K562 (cell line): Measurements from ENCODE around the gene GAB1. TPM values are rescaled to one million over a fixed set of nuclear protein-coding genes. Genes with fewer than 3 reads are reported as not detected.

Experiments
- ATAC-seq: fragments of 200-7000 bp; cut with Tn5 transposase; 3 replicates; pipeline ENCODE4 v1.9.1; 2020; ENCODE audit warnings: moderate library complexity
- BruUV-seq: library from RNA; stranded (reverse); fragments of 400-500 nt; replicated peaks from 2 replicates; lab custom pipeline; 2021; lab: Mats Ljungman, UMichigan
- CTCF ChIA-PET: fragments of 300-600 bp; formaldehyde crosslinking; extraction: SDS; loops from one replicate; lab custom pipeline; 2021; ENCODE audit warnings: low intra/inter-chr PET ratio; lab: Yijun Ruan, JAX
- POLR2A ChIA-PET: fragments of 300-600, 350-650 bp; sonication (Branson Sonifier 250); formaldehyde crosslinking; extraction: SDS; loops from one replicate; lab custom pipeline; 2021; ENCODE audit warnings: antibody characterized with exemption, inconsistent platforms; lab: Yijun Ruan, JAX
- DNase-seq, 4 experiments: peaks; one replicate each; pipeline versions ENCODE4 v3.0.0 to v3.0.0-alpha.2; 2011 to 2018; ENCODE audit warnings: low spot score in 3 of 4, mixed read lengths in 3 of 4; ENCODE audit errors: extremely low read depth in 1 of 4
- FAIRE-seq: peaks from 2 replicates; lab custom pipeline; 2011; peaks lifted over from hg19 to GRCh38; lab: Jason Lieb, UNC
- H2AFZ ChIP-seq: 2 replicates; pipeline ENCODE4 v1.6.0; 2011; ENCODE audit warnings: low read depth, low read length, control low read depth, inconsistent platforms
- H3K27ac ChIP-seq: fragments of 200-600 bp; 3 replicates; pipeline ENCODE4 v1.8.0; 2011; ENCODE audit warnings: low read depth, mild to moderate bottlenecking, control low read depth, inconsistent platforms, low read length, moderate library complexity, mixed read lengths; ENCODE audit errors: extremely low read depth
- H3K27me3 ChIP-seq, 2 experiments: fragments of 300-600 bp in 1 of 2; 2 replicates in 1 of 2; 3 replicates in 1 of 2; pipeline versions ENCODE4 v1.6.0 to v1.8.0; 2011; ENCODE audit warnings: inconsistent platforms in 2 of 2, low read length in 2 of 2, mild to moderate bottlenecking in 1 of 2, mixed read lengths in 1 of 2, moderate library complexity in 1 of 2; ENCODE audit not compliant: control insufficient read depth in 2 of 2, insufficient read depth in 2 of 2
- H3K36me3 ChIP-seq: fragments of 300-600 bp; 3 replicates; pipeline ENCODE4 v1.8.0; 2011; ENCODE audit warnings: mild to moderate bottlenecking, low read length, inconsistent platforms; ENCODE audit not compliant: control insufficient read depth, insufficient read depth
- H3K4me1 ChIP-seq, 2 experiments: fragments of 200-600 bp in 1 of 2; replicated peaks in 1 of 2; 2 replicates in 1 of 2; 3 replicates in 1 of 2; pipeline versions ENCODE4 v1.5.1 to v1.8.0; 2011; ENCODE audit warnings: inconsistent platforms in 2 of 2, low read length in 2 of 2, mild to moderate bottlenecking in 1 of 2, mixed read lengths in 1 of 2, moderate library complexity in 1 of 2; ENCODE audit not compliant: control insufficient read depth in 2 of 2, insufficient read depth in 2 of 2
- H3K4me2 ChIP-seq: 2 replicates; pipeline ENCODE4 v1.6.1; 2011; ENCODE audit warnings: low read length, control low read depth, inconsistent platforms, mixed read lengths; ENCODE audit not compliant: insufficient read depth
- H3K4me3 ChIP-seq: fragments of 200-600 bp; sonication (generic), shearing (Covaris generic); 2 replicates; pipeline ENCODE4 v1.5.1; 2016; ENCODE audit warnings: control low read depth, inconsistent platforms
- H3K79me2 ChIP-seq: fragments of 200-600 bp; 3 replicates; pipeline ENCODE4 v1.8.0; 2011; ENCODE audit warnings: low read length, inconsistent platforms; ENCODE audit not compliant: control insufficient read depth, insufficient read depth
- H3K9ac ChIP-seq, 2 experiments: 2 replicates each; pipeline versions ENCODE4 v1.6.0 to v1.6.1; 2011; ENCODE audit warnings: low read depth in 2 of 2, low read length in 2 of 2, control low read depth in 1 of 2, inconsistent platforms in 1 of 2, mild to moderate bottlenecking in 1 of 2, mixed read lengths in 1 of 2; ENCODE audit not compliant: insufficient read depth in 1 of 2
- H3K9me1 ChIP-seq: one replicate; pipeline ENCODE4 v1.6.0; 2011; ENCODE audit warnings: inconsistent platforms, mild to moderate bottlenecking, low read length, moderate library complexity; ENCODE audit not compliant: control insufficient read depth, insufficient read depth
- H3K9me3 ChIP-seq: replicated peaks from 2 replicates; pipeline ENCODE4 v1.5.1; 2011; ENCODE audit warnings: low read depth, low read length, inconsistent platforms; ENCODE audit not compliant: control insufficient read depth, insufficient read depth
- H4K20me1 ChIP-seq: replicated peaks from 2 replicates; pipeline ENCODE4 v1.6.1; 2011; ENCODE audit warnings: low read length, inconsistent platforms, mixed read lengths; ENCODE audit not compliant: control insufficient read depth, insufficient read depth
- BHLHE40 ChIP-seq: IDR thresholded peaks from 2 replicates; pipeline ENCODE4 v1.6.1; 2011; ENCODE audit warnings: low read length, improper control_type of control experiment
- EZH2 ChIP-seq: IDR thresholded peaks from 2 replicates; pipeline ENCODE4 v1.6.1; 2012; ENCODE audit warnings: low read depth, mild to moderate bottlenecking, inconsistent platforms, low read length, borderline replicate concordance
- GMEB1 ChIP-seq: fragments of 250-450 bp; sonication (Bioruptor Pico); IDR thresholded peaks from 2 replicates; pipeline ENCODE4 v1.4.0; 2020; ENCODE audit warnings: mild to moderate bottlenecking
- PPARD ChIP-seq: fragments of 250-450 bp; sonication (Bioruptor Pico); IDR thresholded peaks from 2 replicates; pipeline ENCODE4 v1.8.0; 2022; ENCODE audit warnings: inconsistent platforms, mild to moderate bottlenecking, moderate library complexity
- PYGO2 ChIP-seq: fragments of 450-650 bp; IDR thresholded peaks from 2 replicates; pipeline ENCODE4 v1.6.1; 2016; ENCODE audit warnings: mild to moderate bottlenecking, missing genetic modification characterization, moderate library complexity, missing compliant biosample characterization
- RBBP5 ChIP-seq: fragments of 200-600 bp; sonication (generic); IDR thresholded peaks from 2 replicates; pipeline ENCODE4 v1.6.1; 2012; ENCODE audit warnings: borderline replicate concordance, mild to moderate bottlenecking, low read length, control low read depth, inconsistent platforms; ENCODE audit not compliant: insufficient read depth, poor library complexity, severe bottlenecking
- TFAP4 ChIP-seq: sonication (generic); formaldehyde crosslinking; IDR thresholded peaks from 2 replicates; pipeline ENCODE4 v1.8.0; 2022; ENCODE audit warnings: missing genetic modification reagents, mild to moderate bottlenecking, moderate library complexity, borderline replicate concordance
- THAP7 ChIP-seq: fragments of 250-450 bp; sonication (Bioruptor Pico); IDR thresholded peaks from 2 replicates; pipeline ENCODE4 v1.5.0; 2021
- WGBS: fragments of 100-300 bp; shearing (Covaris generic); methylation state at CpG from one replicate; pipeline ENCODE4 v1.1.6; 2016; ENCODE audit warnings: low coverage, mixed read lengths; ENCODE audit not compliant: insufficient coverage; ENCODE audit errors: missing lambda C conversion rate; 5-methylcytosine and 5-hydroxymethylcytosine counted together
- in situ Hi-C: fragments of 300-500 bp; cut with MboI; formaldehyde crosslinking; loops from 4 replicates; pipeline ENCODE4 v1.15.0; 2018; ENCODE audit warnings: inconsistent platforms, mixed read lengths
- intact Hi-C: fragments of 100-400 bp; cut with micrococcal nuclease; formaldehyde crosslinking; loops from 2 replicates; pipeline ENCODE4 v1.14.2; 2022
- polyA plus RNA-seq, 8 experiments: library from polyadenylated mRNA; depleted of rRNA in 4 of 8; stranded (reverse) in 5 of 8; unstranded in 3 of 8; fragments of >200 nt; fragmentation: Nextera tagmentation in 2 of 8; fragmentation: Illumina TruSeq in 1 of 8; extraction: Ambion mirVana in 2 of 8; extraction: Trizol in 1 of 8; gene quantifications; 2 replicates each; pipeline versions ENCODE4 v1.2.1 to v1.2.3, GENCODE V29; 2011 to 2014; ENCODE audit warnings: inconsistent platforms in 1 of 8, missing spikeins in 1 of 8
- total RNA-seq, 7 experiments: library from RNA; depleted of rRNA in 6 of 7; stranded (reverse); fragments of >200 nt in 6 of 7; fragmentation: Illumina TruSeq in 2 of 7; extraction: Trizol in 2 of 7; gene quantifications; 2 replicates each; pipeline versions ENCODE4 v1.2.1 to v1.2.3, GENCODE V29; 2011 to 2021; ENCODE audit warnings: low replicate concordance in 1 of 7

The GAB1 gene
- total and polyA plus RNA-seq, 9 of the 15 experiments (the other 6 are each of a cell fraction or from before 2014, with no cell fraction given), result 1.3 to 14.6 (median 7.5) TPM

GRCh38 chr4:143360838-143361625, 24.4 kb downstream of the GAB1 start:
- TF ChIP-seq PYGO2 (tag) (no peak), GMEB1 (CRISPR knock-in tag) (no peak), THAP7 (CRISPR knock-in tag) (no peak), EZH2 (no peak), TFAP4 (no peak), BHLHE40 (no peak), RBBP5 (no peak), PPARD (CRISPR knock-in tag) (no peak)
- in situ Hi-C loops, result no loop called here
- CTCF ChIA-PET, result no interaction called here
- Histone ChIP-seq H3K9me3 (no peaks in the 10 kb centered on the region), H3K27ac (no peak overlapping the region), H3K79me2 (peaks cover 84% of the 10 kb centered on the region), H3K9me1 (no peaks in the 10 kb centered on the region), H3K27me3 (no peaks in the 10 kb centered on the region), H3K36me3 (no peaks in the 10 kb centered on the region), H3K4me2 (no peak overlapping the region), H3K4me3 (no peak overlapping the region), H4K20me1 (no peaks in the 10 kb centered on the region), H3K4me1 (peaks cover 0 to 15% of the 10 kb centered on the region in 2 experiments), H2AFZ (no peak overlapping the region), H3K9ac (no peak overlapping the region)
- no peak for FAIRE-seq
- POLR2A ChIA-PET, result no interaction called here
- ATAC-seq, result no peak
- no TSS peak for BruUV-seq
- DNase-seq, result no peak
- intact Hi-C loops, result no loop called here
- 100% methylated on average over 1 of the region's 1 CpG for WGBS
